DOHH2 (cell line): ENCODE measurements around the gene ITPR3.
"Not testable (repeated sequence)": the region's sequence is repeated elsewhere in the genome, so short reads cannot be mapped to it uniquely, and the experiment has no call there.

Experiments
- H3F3A ChIP-seq: fragments of 200-600 bp; sonication (generic), shearing (Covaris generic); 2 replicates; pipeline ENCODE4 v1.6.0; 2016; ENCODE audit warnings: antibody characterized with exemption, mild to moderate bottlenecking; ENCODE audit not compliant: control insufficient read depth, insufficient read depth
- H3K27ac ChIP-seq: fragments of 200-600 bp; sonication (generic); 2 replicates; pipeline ENCODE4 v1.5.1; 2014; ENCODE audit warnings: low read depth, mild to moderate bottlenecking, low read length, moderate library complexity
- H3K27me3 ChIP-seq: fragments of 200-600 bp; sonication (generic); 2 replicates; pipeline ENCODE4 v1.6.1; 2014; ENCODE audit warnings: mild to moderate bottlenecking, low read length, mixed read lengths; ENCODE audit not compliant: control insufficient read depth
- H3K36me3 ChIP-seq: fragments of 200-600 bp; sonication (generic); 2 replicates; pipeline ENCODE4 v1.6.1; 2014; ENCODE audit warnings: mild to moderate bottlenecking, low read length, moderate library complexity, mixed read lengths; ENCODE audit not compliant: control insufficient read depth
- H3K4me1 ChIP-seq: fragments of 200-600 bp; sonication (generic); 2 replicates; pipeline ENCODE4 v1.6.1; 2014; ENCODE audit warnings: mild to moderate bottlenecking, low read length, mixed read lengths; ENCODE audit not compliant: control insufficient read depth
- H3K4me2 ChIP-seq: fragments of 200-600 bp; sonication (generic); 2 replicates; pipeline ENCODE4 v1.6.0; 2014; ENCODE audit warnings: mild to moderate bottlenecking, low read length, moderate library complexity
- H3K4me3 ChIP-seq: fragments of 200-600 bp; sonication (generic); 2 replicates; pipeline ENCODE4 v1.5.1; 2014; ENCODE audit warnings: mild to moderate bottlenecking, low read length, mixed read lengths
- H3K79me2 ChIP-seq: fragments of 200-600 bp; sonication (generic); 2 replicates; pipeline ENCODE4 v1.6.1; 2014; ENCODE audit warnings: mild to moderate bottlenecking, low read length, mixed read lengths; ENCODE audit not compliant: control insufficient read depth
- H3K9me2 ChIP-seq: fragments of 200-600 bp; sonication (generic); replicated peaks from 2 replicates; pipeline ENCODE4 v1.6.1; 2014; ENCODE audit warnings: mild to moderate bottlenecking, low read length, mixed read lengths; ENCODE audit not compliant: control insufficient read depth
- H3K9me3 ChIP-seq: fragments of 200-600 bp; sonication (generic); 2 replicates; pipeline ENCODE4 v1.6.1; 2014; ENCODE audit warnings: antibody characterized with exemption, low read length, mixed read lengths; ENCODE audit not compliant: control insufficient read depth, insufficient read depth
- H4K20me1 ChIP-seq: fragments of 200-600 bp; sonication (generic); 2 replicates; pipeline ENCODE4 v1.6.0; 2014; ENCODE audit warnings: low read depth, mild to moderate bottlenecking, antibody characterized with exemption, low read length, moderate library complexity; ENCODE audit not compliant: control insufficient read depth, insufficient read depth
- EZH2phosphoT487 ChIP-seq: fragments of 200-600 bp; sonication (generic); IDR thresholded peaks from 2 replicates; pipeline ENCODE4 v1.6.1; 2017; ENCODE audit warnings: borderline replicate concordance, mild to moderate bottlenecking, antibody characterized with exemption, low read length, moderate library complexity, mixed read lengths
- TF ChIP-seq, protein P1 (sequence below): fragments of 200-600 bp; sonication (generic); IDR thresholded peaks from one replicate; pipeline ENCODE4 v1.5.1; 2014; ENCODE audit warnings: antibody characterized with exemption, mild to moderate bottlenecking, low read depth, low read length; ENCODE audit not compliant: poor library complexity, severe bottlenecking

Gene ITPR3

DNA sequence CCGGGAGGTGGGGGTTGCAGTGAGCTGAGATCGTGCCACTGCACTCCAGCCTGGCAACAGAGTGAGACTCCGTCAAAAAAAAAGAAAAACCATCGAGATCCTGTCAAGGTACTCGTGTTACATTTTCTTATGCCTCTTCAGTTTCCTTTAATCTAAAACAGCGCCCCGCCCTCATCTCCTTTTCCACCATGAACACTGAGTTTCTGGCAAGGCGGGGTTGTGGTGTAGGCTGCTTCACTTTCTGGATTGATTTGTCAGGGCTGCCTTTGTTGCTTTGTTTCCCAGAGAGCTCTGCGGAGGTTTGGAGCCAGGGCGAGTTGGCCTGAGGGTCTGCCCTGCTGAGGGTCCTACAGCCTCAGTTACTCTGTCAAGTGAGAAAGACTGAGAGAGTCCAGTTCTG, 8.9 kb downstream of the ITPR3 start:
- no peak for TF ChIP-seq EZH2phosphoT487
- TF ChIP-seq, protein P1, sequence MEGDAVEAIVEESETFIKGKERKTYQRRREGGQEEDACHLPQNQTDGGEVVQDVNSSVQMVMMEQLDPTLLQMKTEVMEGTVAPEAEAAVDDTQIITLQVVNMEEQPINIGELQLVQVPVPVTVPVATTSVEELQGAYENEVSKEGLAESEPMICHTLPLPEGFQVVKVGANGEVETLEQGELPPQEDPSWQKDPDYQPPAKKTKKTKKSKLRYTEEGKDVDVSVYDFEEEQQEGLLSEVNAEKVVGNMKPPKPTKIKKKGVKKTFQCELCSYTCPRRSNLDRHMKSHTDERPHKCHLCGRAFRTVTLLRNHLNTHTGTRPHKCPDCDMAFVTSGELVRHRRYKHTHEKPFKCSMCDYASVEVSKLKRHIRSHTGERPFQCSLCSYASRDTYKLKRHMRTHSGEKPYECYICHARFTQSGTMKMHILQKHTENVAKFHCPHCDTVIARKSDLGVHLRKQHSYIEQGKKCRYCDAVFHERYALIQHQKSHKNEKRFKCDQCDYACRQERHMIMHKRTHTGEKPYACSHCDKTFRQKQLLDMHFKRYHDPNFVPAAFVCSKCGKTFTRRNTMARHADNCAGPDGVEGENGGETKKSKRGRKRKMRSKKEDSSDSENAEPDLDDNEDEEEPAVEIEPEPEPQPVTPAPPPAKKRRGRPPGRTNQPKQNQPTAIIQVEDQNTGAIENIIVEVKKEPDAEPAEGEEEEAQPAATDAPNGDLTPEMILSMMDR, result no peak
- Histone ChIP-seq H3K9me2 (no peaks in the 10 kb centered on the region), H3K79me2 (peaks cover 96% of the 10 kb centered on the region), H3K27me3 (no peaks in the 10 kb centered on the region), H4K20me1 (peaks cover 20% of the 10 kb centered on the region), H3F3A (peaks cover 10% of the 10 kb centered on the region; the same call in 1 of the 2 replicates), H3K9me3 (no peaks in the 10 kb centered on the region), H3K36me3 (peaks cover 80% of the 10 kb centered on the region), H3K4me3 (no peak overlapping the region), H3K4me1 (peaks cover 93% of the 10 kb centered on the region), H3K27ac (peak overlapping the region; percentile 14; the same call in 1 of the 2 replicates), H3K4me2 (no peak overlapping the region)

DNA sequence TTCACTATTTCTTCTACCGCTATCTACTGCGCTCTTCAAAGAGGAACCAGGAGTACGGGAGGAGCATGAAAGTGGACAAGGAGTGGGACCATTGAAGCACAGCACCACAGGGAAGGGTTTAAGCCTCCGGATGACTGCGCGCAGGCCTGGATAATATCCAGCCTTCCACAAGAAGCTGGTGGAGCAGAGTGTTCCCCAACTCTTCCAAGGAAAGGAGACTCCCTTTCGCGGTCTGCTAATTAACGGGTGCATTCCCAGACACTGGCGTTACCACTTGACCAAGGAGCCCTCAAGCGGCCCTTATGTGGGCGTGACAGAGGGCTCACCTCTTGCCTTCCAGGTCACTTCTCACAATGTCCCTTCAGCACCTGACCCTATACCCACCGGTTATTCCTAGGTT, 10.4 kb downstream of the ITPR3 start:
- peaks cover 78% of the 10 kb centered on the region for H3K4me1 ChIP-seq
- H3K9me3 ChIP-seq, H3K4me3 ChIP-seq, H3K4me2 ChIP-seq, H3K27me3 ChIP-seq, H3K9me2 ChIP-seq, H3F3A ChIP-seq, H3K27ac ChIP-seq: not testable (repeated sequence)
- H3K36me3 ChIP-seq, result peaks cover 78% of the 10 kb centered on the region
- peaks cover 24% of the 10 kb centered on the region for H4K20me1 ChIP-seq
- H3K79me2 ChIP-seq, result peaks cover 96% of the 10 kb centered on the region

DNA sequence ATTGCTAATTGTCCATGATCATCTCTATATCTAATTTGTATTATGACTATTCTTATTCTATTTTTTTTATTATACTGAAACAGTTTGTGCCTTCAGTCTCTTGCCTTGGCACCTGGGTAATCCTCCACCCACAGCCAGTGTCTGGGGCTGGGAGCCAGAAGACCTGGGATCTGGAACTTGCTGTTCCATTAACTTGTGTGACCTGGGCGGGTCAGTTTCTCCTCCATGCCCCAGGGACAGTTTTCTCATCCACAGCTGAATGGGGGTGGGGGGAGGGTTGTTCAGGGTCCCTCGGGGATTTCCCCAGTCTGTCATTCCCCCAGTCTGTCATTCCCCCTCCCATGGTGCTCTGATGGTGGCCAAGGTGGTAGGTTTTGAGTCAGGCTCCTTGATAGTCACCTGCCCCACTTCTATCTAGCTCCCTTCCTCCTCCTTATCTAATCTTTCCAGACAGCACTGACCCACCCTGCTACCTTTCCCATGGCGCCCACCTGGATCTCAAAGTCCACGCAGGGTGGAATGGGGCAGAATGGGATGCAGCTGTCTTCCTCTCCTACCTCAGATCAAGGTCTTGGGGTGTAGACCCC, 10.9 kb downstream of the ITPR3 start:
- Histone ChIP-seq H3K9me2 (no peaks in the 10 kb centered on the region), H4K20me1 (peaks cover 24% of the 10 kb centered on the region), H3K4me1 (peaks cover 72% of the 10 kb centered on the region), H3K9me3 (no peaks in the 10 kb centered on the region), H3K27ac (no peak overlapping the region), H3K27me3 (no peaks in the 10 kb centered on the region), H3K79me2 (peaks cover 97% of the 10 kb centered on the region), H3K36me3 (peaks cover 78% of the 10 kb centered on the region), H3K4me3 (peak overlapping the region; percentile 66; the same call in 1 of the 2 replicates), H3K4me2 (peak overlapping the region; percentile 67), H3F3A (peaks cover 9% of the 10 kb centered on the region; the same call in 1 of the 2 replicates)
- TF ChIP-seq EZH2phosphoT487, result no peak
- TF ChIP-seq, protein P1, result no peak

DNA sequence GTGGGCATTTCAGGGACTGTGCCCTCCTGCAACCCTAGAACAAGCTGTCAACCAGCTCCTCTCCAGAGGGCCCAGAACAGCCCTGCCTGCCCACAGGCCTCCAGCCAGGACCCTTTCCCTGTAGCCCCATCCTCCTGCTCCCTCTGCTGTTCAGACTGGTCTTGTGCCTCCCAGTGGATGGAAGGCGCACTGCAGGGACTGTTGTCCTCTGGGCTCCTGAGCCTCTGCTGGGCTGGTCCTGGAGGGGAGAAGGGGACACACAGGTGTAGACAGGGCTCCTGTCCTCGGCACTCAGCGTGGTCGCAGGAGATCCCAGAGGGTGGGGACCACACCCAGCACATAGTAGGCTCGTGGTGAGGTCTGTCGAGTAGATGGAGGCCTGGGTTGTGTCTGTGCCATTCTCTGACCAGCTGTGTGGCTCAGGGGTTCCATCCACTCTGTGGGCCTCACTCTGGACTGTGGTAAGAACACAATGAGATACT, 11.5 kb downstream of the ITPR3 start:
- Histone ChIP-seq H3K79me2 (peaks cover 97% of the 10 kb centered on the region), H3K4me1 (peaks cover 67% of the 10 kb centered on the region), H3K27me3 (no peaks in the 10 kb centered on the region), H3K36me3 (peaks cover 77% of the 10 kb centered on the region), H3F3A (peaks cover 4% of the 10 kb centered on the region; the same call in 1 of the 2 replicates), H4K20me1 (peaks cover 24% of the 10 kb centered on the region), H3K27ac (0 out of 2 replicates have a peak overlapping the region, but pooled peaks have one; percentile 1), H3K4me3 (peak overlapping the region; percentile 66), H3K9me2 (no peaks in the 10 kb centered on the region), H3K9me3 (no peaks in the 10 kb centered on the region), H3K4me2 (peak overlapping the region; percentile 67)
- TF ChIP-seq EZH2phosphoT487, result no peak
- TF ChIP-seq, protein P1, result peak; percentile 97
